GM12878 (cell line): ENCODE measurements around the gene PAQR7. TPM values are rescaled to one million over a fixed set of nuclear protein-coding genes. Genes with fewer than 3 reads are reported as not detected.

ENCODE experiments used
- ASH2L ChIP-seq: fragments of 300-600, 200-600 bp; sonication (generic); IDR thresholded peaks from 2 replicates; pipeline ENCODE4 v1.6.1; 2017; ENCODE audit warnings: low read depth, mild to moderate bottlenecking, borderline replicate concordance
- BACH1 ChIP-seq: fragments of 450-650 bp; IDR thresholded peaks from 2 replicates; pipeline ENCODE4 v1.6.1; 2017; ENCODE audit warnings: mild to moderate bottlenecking, borderline replicate concordance
- BHLHE40 ChIP-seq, 2 experiments: fragments of 450-650 bp in 1 of 2; IDR thresholded peaks; 2 replicates each; pipeline ENCODE4 v1.6.1; 2011 to 2017; ENCODE audit warnings: low read depth in 2 of 2, borderline replicate concordance in 1 of 2, improper control_type of control experiment in 1 of 2, low read length in 1 of 2, mild to moderate bottlenecking in 1 of 2
- CEBPZ ChIP-seq: fragments of 150-350 bp; IDR thresholded peaks from 2 replicates; pipeline ENCODE4 v1.6.1; 2016; ENCODE audit warnings: low read depth, low read length
- CHD1 ChIP-seq: IDR thresholded peaks from 2 replicates; pipeline ENCODE4 v1.6.1; 2012; ENCODE audit warnings: low read depth, low read length, improper control_type of control experiment
- CREB1 ChIP-seq: IDR thresholded peaks from 2 replicates; pipeline ENCODE4 v1.6.1; 2012; ENCODE audit warnings: low read depth, mild to moderate bottlenecking, inconsistent platforms
- EGR1 ChIP-seq, 2 experiments: IDR thresholded peaks; 1 replicate in 1 of 2; 2 replicates in 1 of 2; pipeline ENCODE4 v1.6.1; 2011 to 2012; ENCODE audit warnings: low read depth in 2 of 2, low read length in 2 of 2, borderline replicate concordance in 1 of 2, mild to moderate bottlenecking in 1 of 2, moderate library complexity in 1 of 2
- ETV6 ChIP-seq, 2 experiments: fragments of 450-650 bp in 1 of 2; IDR thresholded peaks in 1 of 2; conservative IDR thresholded peaks in 1 of 2; 2 replicates each; pipeline ENCODE4 v1.6.1; 2014; ENCODE audit warnings: antibody characterized with exemption in 1 of 2, borderline replicate concordance in 1 of 2, low read depth in 1 of 2, mild to moderate bottlenecking in 1 of 2, moderate library complexity in 1 of 2
- FOXK2 ChIP-seq: fragments of 450-650 bp; IDR thresholded peaks from 2 replicates; pipeline ENCODE4 v1.6.1; 2017; ENCODE audit warnings: mild to moderate bottlenecking, moderate library complexity
- HDGF ChIP-seq: fragments of 450-650 bp; IDR thresholded peaks from 2 replicates; pipeline ENCODE4 v1.6.1; 2016; ENCODE audit warnings: antibody characterized with exemption
- NKRF ChIP-seq: fragments of 450-650 bp; conservative IDR thresholded peaks from 2 replicates; pipeline ENCODE4 v1.6.1; 2017; ENCODE audit warnings: mild to moderate bottlenecking, moderate library complexity
- RCOR1 ChIP-seq: conservative IDR thresholded peaks from 2 replicates; pipeline ENCODE4 v1.6.1; 2012; ENCODE audit warnings: low read depth, low read length, improper control_type of control experiment
- RELA ChIP-seq: fragments of 450-650 bp; IDR thresholded peaks from 2 replicates; pipeline ENCODE4 v1.8.0; 2014; ENCODE audit warnings: borderline replicate concordance; ENCODE audit not compliant: partially characterized antibody
- RELB ChIP-seq: fragments of 450-650 bp; IDR thresholded peaks from 2 replicates; pipeline ENCODE4 v1.6.1; 2017; ENCODE audit warnings: low read depth, mild to moderate bottlenecking, moderate library complexity
- SP1 ChIP-seq: IDR thresholded peaks from one replicate; pipeline ENCODE4 v1.6.1; 2011; ENCODE audit warnings: low read depth, low read length
- SPI1 ChIP-seq: IDR thresholded peaks from 2 replicates; pipeline ENCODE4 v1.6.1; 2011; ENCODE audit warnings: low read depth, mild to moderate bottlenecking, low read length, moderate library complexity, borderline replicate concordance; ENCODE audit not compliant: insufficient read depth
- SREBF1 ChIP-seq: IDR thresholded peaks from 2 replicates; pipeline ENCODE4 v1.6.1; 2012; ENCODE audit warnings: mild to moderate bottlenecking, low read length
- TBL1XR1 ChIP-seq: IDR thresholded peaks from 2 replicates; pipeline ENCODE4 v1.6.1; 2012; ENCODE audit warnings: low read depth, low read length, improper control_type of control experiment
- TCF3 ChIP-seq: IDR thresholded peaks from 2 replicates; pipeline ENCODE4 v1.6.1; 2012; ENCODE audit warnings: low read depth, mild to moderate bottlenecking, low read length, borderline replicate concordance; ENCODE audit not compliant: insufficient read depth
- WRNIP1 ChIP-seq: IDR thresholded peaks from 2 replicates; pipeline ENCODE4 v1.6.1; 2011; ENCODE audit warnings: low read depth, low read length, improper control_type of control experiment, borderline replicate concordance
- YY1 ChIP-seq: IDR thresholded peaks from 2 replicates; pipeline ENCODE4 v1.6.1; 2011; ENCODE audit warnings: low read depth, mild to moderate bottlenecking, low read length
- ZNF24 ChIP-seq: fragments of 450-650 bp; IDR thresholded peaks from 2 replicates; pipeline ENCODE4 v1.6.1; 2017; ENCODE audit warnings: antibody characterized with exemption, mild to moderate bottlenecking
- ZNF384 ChIP-seq: IDR thresholded peaks from 2 replicates; pipeline ENCODE4 v1.6.1; 2012; ENCODE audit warnings: low read depth, mild to moderate bottlenecking, low read length, improper control_type of control experiment, borderline replicate concordance
- polyA plus RNA-seq, 11 experiments: library from polyadenylated mRNA; depleted of rRNA in 4 of 11; unstranded in 6 of 11; stranded (reverse) in 5 of 11; fragments of >200 nt; fragmentation: Nextera tagmentation in 4 of 11; fragmentation: Illumina TruSeq in 1 of 11; extraction: Ambion mirVana in 4 of 11; extraction: Trizol in 1 of 11; gene quantifications; 1 replicate in 1 of 11; 2 replicates in 10 of 11; pipeline versions ENCODE4 v1.2.1 to v1.2.3, GENCODE V29; 2011 to 2016; ENCODE audit warnings: inconsistent platforms in 2 of 11, missing spikeins in 2 of 11, low read depth in 1 of 11
- total RNA-seq, 4 experiments: library from RNA; depleted of rRNA in 3 of 4; stranded (reverse); fragments of >200 nt in 3 of 4; fragmentation: Illumina TruSeq in 1 of 4; extraction: Trizol in 1 of 4; gene quantifications; 2 replicates each; pipeline versions ENCODE4 v1.2.1 to v1.2.3, GENCODE V29; 2013 to 2021

PAQR7 gene
- total and polyA plus RNA-seq, 10 of the 15 experiments (the other 5 are each of a cell fraction or from before 2014, with no cell fraction given): 1.1 to 8.8 (median 5.2) TPM

GRCh38 chr1:25819491-25820246 lies 55.8 kb downstream of the PAQR7 start, which contains the start of gene MTFR1L (continued):
- no peak for TF ChIP-seq CEBPZ
- no peak for TF ChIP-seq FOXK2
- no peak; a peak in 2 of 3 replicates for TF ChIP-seq EGR1 (IDR thresholded peaks at IDR 0.05; ENCODE audit: borderline replicate concordance in 1 of 2, low read depth in 2 of 2, low read length in 2 of 2)
- TF ChIP-seq TBL1XR1: no peak
- TF ChIP-seq SP1: peak; percentile 60
- peak in 1 of 2 experiments; percentile 47; a peak in 1 of 4 replicates for TF ChIP-seq BHLHE40 (IDR thresholded peaks at IDR 0.05; ENCODE audit: borderline replicate concordance in 1 of 2, low read depth in 2 of 2, low read length in 1 of 2)
- peak; percentile 94 for TF ChIP-seq HDGF
- TF ChIP-seq TCF3: 0 out of 2 replicates have a peak, but pooled peaks have one; percentile 29
- no peak for TF ChIP-seq ZNF24
- no peak; the same call in 1 of the 2 replicates for TF ChIP-seq NKRF
- no peak for TF ChIP-seq ETV6 (conservative IDR thresholded peaks at IDR 0.05 in 1 of 2, IDR thresholded peaks at IDR 0.05 in 1 of 2; ENCODE audit: borderline replicate concordance in 1 of 2, low read depth in 1 of 2)
- TF ChIP-seq SREBF1: no peak
- no peak for TF ChIP-seq YY1
- peak; percentile 13; the same call in 1 of the 2 replicates for TF ChIP-seq CREB1
- TF ChIP-seq ZNF384: no peak
- TF ChIP-seq BACH1: peak; percentile 51; the same call in 1 of the 2 replicates
- TF ChIP-seq SPI1: peak; percentile 12; the same call in 1 of the 2 replicates
- 0 out of 2 replicates have a peak, but pooled peaks have one; percentile 54 for TF ChIP-seq WRNIP1
- TF ChIP-seq ASH2L: no peak
- TF ChIP-seq CHD1: no peak
- no peak for TF ChIP-seq RELA
- peak; percentile 57; the same call in 1 of the 2 replicates for TF ChIP-seq RELB
- no peak; the same call in 1 of the 2 replicates for TF ChIP-seq RCOR1
